Choroid plexus epithelial cell (primary cell): ENCODE data around the gene CCR8.

Experiments used
- DNase-seq: peaks from one replicate; pipeline ENCODE4 v3.0.0-alpha.2; 2010; ENCODE audit warnings: low read depth
- H3K4me3 ChIP-seq: 2 replicates; pipeline ENCODE4 v1.5.1; 2011; ENCODE audit warnings: low read depth, mild to moderate bottlenecking, control low read depth, low read length, moderate library complexity
- TF ChIP-seq, protein P1 (sequence below): conservative IDR thresholded peaks from 2 replicates; pipeline ENCODE4 v1.5.1; 2011; ENCODE audit warnings: low read depth, mild to moderate bottlenecking, control low read depth, inconsistent platforms, low read length, moderate library complexity

Gene CCR8

DNA sequence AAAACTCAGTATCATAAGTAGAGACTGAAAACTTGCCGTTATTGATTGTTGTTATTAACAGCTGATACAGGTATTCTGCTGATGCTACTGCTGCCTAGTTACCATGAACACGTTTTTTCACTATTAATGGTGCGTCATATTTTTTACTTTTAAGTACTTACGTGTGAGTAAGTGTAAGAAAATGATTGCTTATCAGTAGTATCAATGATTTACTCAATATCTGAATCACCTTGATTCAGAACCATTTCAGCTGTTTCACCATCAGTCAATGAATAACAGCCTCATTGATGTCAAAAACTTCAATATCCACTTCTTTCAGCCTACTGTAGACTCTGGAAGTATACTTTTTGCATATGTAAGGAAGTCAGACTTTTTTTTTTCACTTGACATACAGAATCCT lies 4.7 kb downstream of the CCR8 start:
- DNase-seq = no peak
- H3K4me3 ChIP-seq = no peak overlapping the region
- TF ChIP-seq, protein P1, sequence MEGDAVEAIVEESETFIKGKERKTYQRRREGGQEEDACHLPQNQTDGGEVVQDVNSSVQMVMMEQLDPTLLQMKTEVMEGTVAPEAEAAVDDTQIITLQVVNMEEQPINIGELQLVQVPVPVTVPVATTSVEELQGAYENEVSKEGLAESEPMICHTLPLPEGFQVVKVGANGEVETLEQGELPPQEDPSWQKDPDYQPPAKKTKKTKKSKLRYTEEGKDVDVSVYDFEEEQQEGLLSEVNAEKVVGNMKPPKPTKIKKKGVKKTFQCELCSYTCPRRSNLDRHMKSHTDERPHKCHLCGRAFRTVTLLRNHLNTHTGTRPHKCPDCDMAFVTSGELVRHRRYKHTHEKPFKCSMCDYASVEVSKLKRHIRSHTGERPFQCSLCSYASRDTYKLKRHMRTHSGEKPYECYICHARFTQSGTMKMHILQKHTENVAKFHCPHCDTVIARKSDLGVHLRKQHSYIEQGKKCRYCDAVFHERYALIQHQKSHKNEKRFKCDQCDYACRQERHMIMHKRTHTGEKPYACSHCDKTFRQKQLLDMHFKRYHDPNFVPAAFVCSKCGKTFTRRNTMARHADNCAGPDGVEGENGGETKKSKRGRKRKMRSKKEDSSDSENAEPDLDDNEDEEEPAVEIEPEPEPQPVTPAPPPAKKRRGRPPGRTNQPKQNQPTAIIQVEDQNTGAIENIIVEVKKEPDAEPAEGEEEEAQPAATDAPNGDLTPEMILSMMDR = no peak

DNA sequence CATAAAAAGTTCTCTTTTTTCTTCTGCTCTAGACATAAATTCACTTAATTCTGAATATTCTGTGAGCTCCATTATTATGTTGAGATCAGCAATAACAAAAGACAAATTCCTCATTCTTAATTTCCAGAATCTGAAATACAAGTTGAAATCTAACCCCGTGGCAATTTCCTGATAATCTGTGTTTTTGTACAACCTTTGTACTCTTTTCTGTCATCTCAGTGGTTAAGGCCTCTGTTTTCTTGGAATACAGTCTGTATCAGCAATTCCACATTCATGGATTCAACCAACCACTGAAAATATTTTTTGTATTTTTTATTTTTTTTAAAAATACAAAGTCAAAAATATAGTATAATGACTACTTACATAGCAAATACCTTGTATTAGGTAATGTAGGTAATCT lies 8.7 kb downstream of the CCR8 start:
- no peak for DNase-seq
- no peak overlapping the region for H3K4me3 ChIP-seq
- TF ChIP-seq, protein P1 = no peak

DNA sequence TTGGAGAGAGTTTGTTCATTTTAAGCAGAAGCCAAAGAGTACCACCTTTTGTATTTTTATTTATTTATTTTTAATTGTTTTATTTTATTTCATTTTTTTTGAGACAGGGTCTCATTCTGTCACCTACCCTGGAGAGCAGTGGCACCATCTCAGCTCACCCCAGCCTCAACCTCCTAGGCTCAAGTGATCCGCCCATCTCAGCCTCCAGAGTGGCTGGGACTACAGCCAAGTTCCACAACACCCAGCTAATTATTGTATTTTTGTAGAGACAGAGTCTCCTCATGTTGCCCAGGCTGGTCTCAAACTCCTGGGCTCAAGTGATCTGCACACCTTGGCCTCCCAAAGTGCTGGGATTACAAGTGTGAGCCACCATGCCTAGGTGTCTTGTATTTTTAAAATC lies 9.6 kb downstream of the CCR8 start:
- TF ChIP-seq, protein P1 = no peak
- H3K4me3 ChIP-seq = no peak overlapping the region
- DNase-seq = no peak

DNA sequence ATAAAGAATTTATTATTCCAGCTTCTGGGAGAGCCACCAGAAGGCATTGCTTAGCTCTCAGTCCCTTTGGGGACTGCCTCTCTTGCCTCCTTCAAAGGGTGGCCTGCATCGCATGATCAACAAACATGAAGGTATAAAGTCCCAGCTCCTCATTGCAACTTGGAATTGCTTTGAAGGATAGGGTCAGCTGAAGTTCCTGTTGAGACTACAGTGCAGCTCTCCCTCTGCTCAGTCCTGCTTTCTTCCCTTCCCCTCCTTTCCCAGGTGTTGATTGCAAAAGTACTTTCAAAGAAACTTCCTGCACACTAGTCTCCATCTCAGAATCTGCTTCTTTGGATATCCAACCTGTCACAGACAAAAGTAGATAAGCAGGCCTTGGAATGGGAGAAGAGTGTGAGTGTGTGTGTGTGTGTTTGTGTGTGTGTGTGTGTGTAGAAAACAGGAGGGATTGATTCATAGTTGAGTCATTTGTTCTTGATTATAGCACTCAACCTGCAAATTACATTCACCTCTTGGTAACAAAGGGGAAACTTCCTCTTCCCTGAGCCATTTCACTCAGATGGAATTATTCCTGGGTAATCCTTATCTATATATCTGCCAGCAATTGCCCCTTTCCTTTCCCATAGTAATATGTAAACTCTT lies 13.7 kb downstream of the CCR8 start:
- TF ChIP-seq, protein P1 = no peak

DNA sequence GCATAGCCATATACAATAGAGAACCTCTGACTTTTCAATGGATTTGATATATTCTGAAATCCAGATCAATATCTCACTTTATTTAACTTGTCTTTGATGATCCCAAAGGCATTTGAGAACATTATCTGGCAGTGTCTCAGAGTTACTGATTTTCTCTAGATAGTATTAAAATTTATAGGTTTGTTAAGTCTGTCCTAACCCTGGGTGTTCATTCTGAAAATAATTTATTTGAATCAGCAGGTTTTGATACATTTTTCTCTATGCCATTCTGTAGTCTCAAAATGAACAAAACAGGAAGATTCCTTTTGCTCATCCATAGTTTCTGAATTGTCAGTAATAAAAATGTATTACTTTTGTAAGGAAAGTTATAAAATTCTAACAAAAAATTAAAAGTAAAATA lies 14.3 kb downstream of the CCR8 start:
- H3K4me3 ChIP-seq = no peak overlapping the region
- no peak for DNase-seq
- TF ChIP-seq, protein P1 = no peak

More for the DNA sequence above, 13.7 kb downstream of the CCR8 start:
- DNase-seq = no peak
- no peak overlapping the region for H3K4me3 ChIP-seq

DNA sequence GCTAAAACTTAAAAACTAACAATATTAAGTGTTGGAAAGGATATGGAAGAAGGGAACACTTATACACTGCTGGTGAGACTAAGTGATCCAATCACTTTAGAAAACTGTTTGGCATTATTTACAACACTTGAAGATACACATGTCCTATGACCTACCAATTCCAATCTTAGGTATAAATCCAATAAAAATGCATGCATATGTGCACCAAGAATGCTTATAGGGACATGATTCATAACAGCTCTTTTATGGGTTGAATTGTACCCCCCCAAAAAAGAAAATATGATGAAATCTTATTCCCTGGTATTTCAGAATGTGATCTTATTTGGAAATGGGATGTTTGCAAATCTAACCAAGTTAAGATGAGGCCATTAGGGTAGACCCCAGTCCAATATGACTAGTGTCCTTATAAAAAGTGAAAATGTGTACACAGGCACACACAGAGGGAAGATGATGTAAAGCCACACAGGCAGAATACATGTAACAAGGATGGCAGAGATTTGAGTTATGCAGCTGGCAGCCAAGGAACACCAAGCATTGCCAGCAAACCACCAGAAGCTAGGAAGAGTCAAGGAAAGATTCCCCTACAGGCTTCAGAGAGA lies 15.3 kb downstream of the CCR8 start:
- DNase-seq = no peak
- TF ChIP-seq, protein P1 = no peak
- no peak overlapping the region for H3K4me3 ChIP-seq
